Fibroblast of lung (primary cell): ENCODE measurements around the gene NCOR1. TPM values are rescaled to one million over a fixed set of nuclear protein-coding genes. Genes with fewer than 3 reads are reported as not detected.

Source experiments
- DNase-seq, 2 donors: peaks; one replicate each; pipeline versions ENCODE4 v3.0.0 to v3.0.0-alpha.2; 2010; ENCODE audit warnings: low read depth in 2 of 2
- H2AFZ ChIP-seq: 2 replicates; pipeline ENCODE4 v1.5.1; 2012; ENCODE audit warnings: low read length, control low read depth, inconsistent platforms
- H3K27ac ChIP-seq: 2 replicates; pipeline ENCODE4 v1.5.1; 2011; ENCODE audit warnings: low read length, control low read depth; ENCODE audit not compliant: insufficient read depth
- H3K27me3 ChIP-seq: 2 replicates; pipeline ENCODE4 v1.5.1; 2011; ENCODE audit warnings: mild to moderate bottlenecking, low read length; ENCODE audit not compliant: control insufficient read depth, insufficient read depth
- H3K36me3 ChIP-seq: 2 replicates; pipeline ENCODE4 v1.5.1; 2011; ENCODE audit warnings: low read length; ENCODE audit not compliant: control insufficient read depth, insufficient read depth
- H3K4me1 ChIP-seq: 2 replicates; pipeline ENCODE4 v1.5.1; 2011; ENCODE audit warnings: low read length; ENCODE audit not compliant: control insufficient read depth, insufficient read depth; ENCODE audit errors: extremely low read depth
- H3K4me2 ChIP-seq: 2 replicates; pipeline ENCODE4 v1.5.1; 2011; ENCODE audit warnings: low read length, control low read depth; ENCODE audit not compliant: insufficient read depth; ENCODE audit errors: extremely low read depth
- H3K4me3 ChIP-seq, 4 experiments: fragments of 200-600 bp in 1 of 4; sonication (generic) in 1 of 4; replicated peaks in 1 of 4; 2 replicates each; pipeline ENCODE4 v1.5.1; 2011 to 2016; ENCODE audit warnings: low read length in 4 of 4, low read depth in 3 of 4, mild to moderate bottlenecking in 3 of 4, control low read depth in 2 of 4, inconsistent platforms in 1 of 4, mixed read lengths in 1 of 4; ENCODE audit not compliant: insufficient read depth in 1 of 4; ENCODE audit errors: control extremely low read depth in 1 of 4
- H3K79me2 ChIP-seq: 2 replicates; pipeline ENCODE4 v1.5.1; 2012; ENCODE audit warnings: mild to moderate bottlenecking, low read length, inconsistent platforms; ENCODE audit not compliant: control insufficient read depth, insufficient read depth
- H3K9ac ChIP-seq: 2 replicates; pipeline ENCODE4 v1.5.1; 2011; ENCODE audit warnings: mild to moderate bottlenecking, low read length, control low read depth; ENCODE audit not compliant: insufficient read depth
- H3K9me3 ChIP-seq: 2 replicates; pipeline ENCODE4 v1.5.1; 2012; ENCODE audit warnings: low read depth, low read length; ENCODE audit not compliant: control insufficient read depth, insufficient read depth
- H4K20me1 ChIP-seq: 2 replicates; pipeline ENCODE4 v1.5.1; 2011; ENCODE audit warnings: low read length; ENCODE audit not compliant: control insufficient read depth, insufficient read depth; ENCODE audit errors: extremely low read depth
- EZH2 ChIP-seq: IDR thresholded peaks from 2 replicates; pipeline ENCODE4 v1.5.1; 2012; ENCODE audit warnings: low read length, control low read depth, mild to moderate bottlenecking; ENCODE audit errors: missing control alignments
- polyA minus RNA-seq: library from RNA; depleted of rRNA, polyadenylated mRNA; stranded (reverse); fragments of >200 nt; gene quantifications from 2 replicates; pipeline ENCODE4 v1.2.3, GENCODE V29; 2011; ENCODE audit warnings: low replicate concordance
- polyA plus RNA-seq, 2 donors: library from polyadenylated mRNA; depleted of rRNA in 1 of 2; stranded (reverse) in 1 of 2; unstranded in 1 of 2; fragments of >200 nt; gene quantifications; 2 replicates each; pipeline ENCODE4 v1.2.1, GENCODE V29; 2011 to 2012; ENCODE audit warnings: missing spikeins in 1 of 2
- total RNA-seq: library from RNA; depleted of rRNA; stranded (reverse); fragments of >200 nt; gene quantifications from 2 replicates; pipeline ENCODE4 v1.2.1, GENCODE V29; 2014
- TF ChIP-seq, protein P1 (sequence below), 2 donors: IDR thresholded peaks in 1 of 2; conservative IDR thresholded peaks in 1 of 2; 1 replicate in 1 of 2; 2 replicates in 1 of 2; pipeline ENCODE4 v1.5.1; 2011 to 2012; ENCODE audit warnings: low read length in 2 of 2, control low read depth in 1 of 2, inconsistent platforms in 1 of 2, low read depth in 1 of 2, mild to moderate bottlenecking in 1 of 2

The NCOR1 gene
- total RNA-seq (63.2 and 106 TPM in 2 replicates), polyA plus RNA-seq (67.6 and 92.8 TPM in 2 replicates), polyA minus RNA-seq (133 and 215 TPM in 2 replicates)
- polyA plus RNA-seq (2012) = 53.3 and 58.1 TPM in 2 replicates

GRCh38 chr17:16215273-16215964, at the start of gene NCOR1:
Gene NCOR1 (minus strand): TSS chr17:16215534. CDS start chr17:16194569, 20,965 bp downstream.
- H3K36me3 ChIP-seq = peaks cover 2% of the 10 kb centered on the region
- peaks cover 67% of the 10 kb centered on the region for H3K79me2 ChIP-seq
- H3K27ac ChIP-seq = peak within 1 kb of the TSS; percentile 74
- peak within 1 kb of the TSS; percentile 58 to 99 (median 78) for H3K4me3 ChIP-seq
- no peak for TF ChIP-seq EZH2
- TF ChIP-seq, protein P1, sequence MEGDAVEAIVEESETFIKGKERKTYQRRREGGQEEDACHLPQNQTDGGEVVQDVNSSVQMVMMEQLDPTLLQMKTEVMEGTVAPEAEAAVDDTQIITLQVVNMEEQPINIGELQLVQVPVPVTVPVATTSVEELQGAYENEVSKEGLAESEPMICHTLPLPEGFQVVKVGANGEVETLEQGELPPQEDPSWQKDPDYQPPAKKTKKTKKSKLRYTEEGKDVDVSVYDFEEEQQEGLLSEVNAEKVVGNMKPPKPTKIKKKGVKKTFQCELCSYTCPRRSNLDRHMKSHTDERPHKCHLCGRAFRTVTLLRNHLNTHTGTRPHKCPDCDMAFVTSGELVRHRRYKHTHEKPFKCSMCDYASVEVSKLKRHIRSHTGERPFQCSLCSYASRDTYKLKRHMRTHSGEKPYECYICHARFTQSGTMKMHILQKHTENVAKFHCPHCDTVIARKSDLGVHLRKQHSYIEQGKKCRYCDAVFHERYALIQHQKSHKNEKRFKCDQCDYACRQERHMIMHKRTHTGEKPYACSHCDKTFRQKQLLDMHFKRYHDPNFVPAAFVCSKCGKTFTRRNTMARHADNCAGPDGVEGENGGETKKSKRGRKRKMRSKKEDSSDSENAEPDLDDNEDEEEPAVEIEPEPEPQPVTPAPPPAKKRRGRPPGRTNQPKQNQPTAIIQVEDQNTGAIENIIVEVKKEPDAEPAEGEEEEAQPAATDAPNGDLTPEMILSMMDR (conservative IDR thresholded peaks at IDR 0.05 in 1 of 2, IDR thresholded peaks at IDR 0.05 in 1 of 2; ENCODE audit: low read depth in 1 of 2, low read length in 2 of 2) = peak; percentile 24
- H3K9ac ChIP-seq = peak within 1 kb of the TSS; percentile 87
- H4K20me1 ChIP-seq = no peaks in the 10 kb centered on the region
- peak; percentile 93 for DNase-seq
- H3K27me3 ChIP-seq = no peaks in the 10 kb centered on the region
- no peaks in the 10 kb centered on the region for H3K9me3 ChIP-seq
- H3K4me1 ChIP-seq = peaks cover 3% of the 10 kb centered on the region
- peak within 1 kb of the TSS; percentile 43 for H2AFZ ChIP-seq
- H3K4me2 ChIP-seq = peak within 1 kb of the TSS; percentile 97

- Histone ChIP-seq H3K9me3 (no peaks in the 10 kb centered on the region), H3K79me2 (no peaks in the 10 kb centered on the region), H3K36me3 (no peaks in the 10 kb centered on the region), H3K27me3 (no peaks in the 10 kb centered on the region), H4K20me1 (no peaks in the 10 kb centered on the region), H3K27ac (no peak overlapping the region), H3K4me2 (no peak overlapping the region), H2AFZ (no peak overlapping the region), H3K4me3 (no peak overlapping the region), H3K9ac (no peak overlapping the region), H3K4me1 (no peaks in the 10 kb centered on the region)
- TF ChIP-seq, protein P1 (conservative IDR thresholded peaks at IDR 0.05 in 1 of 2, IDR thresholded peaks at IDR 0.05 in 1 of 2; ENCODE audit: low read depth in 1 of 2, low read length in 2 of 2) = no peak
- no peak for TF ChIP-seq EZH2
- DNase-seq = peak in 1 of 2 donors; percentile 69
Observed at GRCh38 chr17:16262201-16262600, 46.9 kb upstream of the NCOR1 start.

DNA sequence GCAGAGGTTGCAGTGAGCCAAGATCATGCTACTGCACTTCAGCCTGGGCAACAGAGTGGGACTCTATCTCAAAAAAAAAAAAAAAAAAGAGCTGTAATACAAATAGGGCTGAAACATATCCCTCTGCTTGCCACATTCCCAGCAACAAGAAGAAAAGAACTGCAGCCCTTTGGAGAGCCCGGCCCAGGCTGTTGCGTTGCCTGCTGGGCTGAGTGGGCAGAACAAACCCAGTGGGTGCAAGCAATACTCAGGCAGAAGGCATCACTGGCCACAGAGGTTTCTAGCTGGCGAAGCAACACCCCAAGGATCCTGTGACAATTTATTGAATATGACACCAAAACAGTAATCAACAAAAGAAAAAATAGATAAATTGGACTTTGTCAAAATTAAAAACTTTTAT, 45.7 kb upstream of the NCOR1 start:
- Histone ChIP-seq H3K9me3 (no peaks in the 10 kb centered on the region), H3K27ac (no peak overlapping the region), H3K4me1 (no peaks in the 10 kb centered on the region), H3K9ac (no peak overlapping the region), H3K4me2 (no peak overlapping the region), H3K79me2 (no peaks in the 10 kb centered on the region), H4K20me1 (no peaks in the 10 kb centered on the region), H3K36me3 (no peaks in the 10 kb centered on the region), H2AFZ (no peak overlapping the region), H3K4me3 (no peak overlapping the region), H3K27me3 (no peaks in the 10 kb centered on the region)
- no peak for TF ChIP-seq EZH2
- TF ChIP-seq, protein P1 (conservative IDR thresholded peaks at IDR 0.05 in 1 of 2, IDR thresholded peaks at IDR 0.05 in 1 of 2; ENCODE audit: low read depth in 1 of 2, low read length in 2 of 2) = no peak
- no peak for DNase-seq
